Erythroblast (primary cell): ENCODE data around the gene RPL28.

Experiments
- GATA1 ChIP-seq: IDR thresholded peaks from 2 replicates; pipeline ENCODE4 v1.6.1; 2011; ENCODE audit warnings: low read depth, mild to moderate bottlenecking, control low read depth, low read length, moderate library complexity
- POLR2A ChIP-seq: IDR thresholded peaks from 2 replicates; pipeline ENCODE4 v1.6.1; 2011; ENCODE audit warnings: mild to moderate bottlenecking, low read length

DNA sequence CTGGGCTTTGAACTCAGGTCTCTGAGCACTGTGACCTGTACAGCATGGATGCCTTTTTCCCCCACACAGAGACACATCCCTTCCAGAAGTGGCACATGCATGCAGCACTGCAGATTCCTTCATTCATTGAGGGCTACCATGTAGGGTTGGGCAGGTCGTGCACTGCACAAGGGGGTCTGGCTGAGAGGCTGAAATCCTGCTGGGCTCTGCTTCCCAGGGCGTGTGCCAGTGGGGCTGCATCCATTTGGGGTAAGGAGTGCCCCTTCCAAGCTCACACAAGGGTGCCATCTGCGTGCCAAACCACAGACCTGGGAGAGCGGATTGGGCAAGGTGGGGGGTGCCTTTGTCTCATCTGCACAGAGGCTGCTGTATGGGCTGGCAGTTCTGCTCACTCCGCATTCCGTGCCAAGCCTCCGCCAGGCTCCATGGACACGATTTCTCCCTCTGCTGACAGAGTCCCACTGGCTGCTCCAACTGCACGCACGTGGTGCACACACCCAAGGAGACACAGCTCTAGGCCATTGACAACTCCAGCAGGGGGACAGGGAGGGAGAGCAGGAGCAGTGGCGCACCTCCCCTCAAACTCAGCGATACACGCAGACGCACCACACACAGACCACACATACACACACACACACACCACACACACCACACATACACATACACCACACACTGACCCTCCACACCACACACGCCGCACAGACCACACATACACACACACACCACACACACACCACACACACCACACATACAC, 61.9 kb downstream of the RPL28 start:
- TF ChIP-seq POLR2A: no peak
- no peak for TF ChIP-seq GATA1
